ENCODE measurements around the gene HDGFL3.
"Not testable (repeated sequence)": the region's sequence is repeated elsewhere in the genome, so short reads cannot be mapped to it uniquely, and the experiment has no call there.

Gene HDGFL3

GRCh38 chr15:83192742-83193141 lies 14.9 kb downstream of the HDGFL3 start:
- DNase-seq = no peak

- DNase-seq = no peak
These were observed 17.2 kb downstream of the HDGFL3 start for GRCh38 chr15:83190450-83190849.

GRCh38 chr15:83185561-83185960 lies 22.1 kb downstream of the HDGFL3 start:
- DNase-seq = no peak

- no peak for DNase-seq
These were observed 28.7 kb downstream of the HDGFL3 start for GRCh38 chr15:83178869-83179325.

GRCh38 chr15:83178390-83178789 lies 29.2 kb downstream of the HDGFL3 start:
- DNase-seq = no peak

GRCh38 chr15:83174891-83175290 lies 32.7 kb downstream of the HDGFL3 start:
- DNase-seq = no peak

GRCh38 chr15:83170474-83171165 lies 37.0 kb downstream of the HDGFL3 start:
- no peak for DNase-seq

- DNase-seq = not testable (repeated sequence)
These were observed 38.0 kb downstream of the HDGFL3 start for GRCh38 chr15:83169576-83169975.

- DNase-seq = no peak
These were observed 40.8 kb downstream of the HDGFL3 start for GRCh38 chr15:83166830-83167229.

- no peak for DNase-seq
These were observed 41.4 kb downstream of the HDGFL3 start for GRCh38 chr15:83166218-83166617.

- DNase-seq = no peak
These were observed 42.7 kb downstream of the HDGFL3 start for GRCh38 chr15:83164771-83165404.

GRCh38 chr15:83164111-83164770 lies 43.4 kb downstream of the HDGFL3 start:
- DNase-seq = no peak

GRCh38 chr15:83163032-83163431 lies 44.6 kb downstream of the HDGFL3 start:
- DNase-seq = no peak

- no peak for DNase-seq
These were observed 46.9 kb downstream of the HDGFL3 start for GRCh38 chr15:83160741-83161140.

- no peak for DNase-seq
These were observed 49.2 kb downstream of the HDGFL3 start for GRCh38 chr15:83158393-83158792.

- no peak for DNase-seq
These were observed 51.7 kb downstream of the HDGFL3 start for GRCh38 chr15:83155942-83156341.

- DNase-seq = no peak
These were observed 54.3 kb downstream of the HDGFL3 start for GRCh38 chr15:83153288-83153687.

GRCh38 chr15:83144771-83145170 lies 62.9 kb downstream of the HDGFL3 start:
- no peak for DNase-seq

GRCh38 chr15:83142151-83142550 lies 65.5 kb downstream of the HDGFL3 start:
- not testable (repeated sequence) for DNase-seq

- no peak for DNase-seq
These were observed 74.6 kb downstream of the HDGFL3 start for GRCh38 chr15:83132861-83133523.

- DNase-seq = no peak
These were observed 77.8 kb downstream of the HDGFL3 start for GRCh38 chr15:83129791-83130190.

- DNase-seq = no peak
These were observed 80.0 kb downstream of the HDGFL3 start for GRCh38 chr15:83127547-83128150.

- DNase-seq = no peak
These were observed 84.1 kb downstream of the HDGFL3 start for GRCh38 chr15:83123529-83123928.

Data from suppressor macrophage treated with lipopolysaccharide for 4 hours (primary cell).